SK-N-SH treated with all-trans-retinoic acid at 6 μM for 48 hours (cell line): Measurements from ENCODE around the gene COL4A5.

Source experiments
- ATAC-seq: fragments of 200-7000 bp; cut with Tn5 transposase; 3 replicates; pipeline ENCODE4 v1.9.1; 2020; ENCODE audit warnings: mild to moderate bottlenecking, moderate library complexity
- ARNTL ChIP-seq: fragments of 450-650 bp; formaldehyde crosslinking; IDR thresholded peaks from 2 replicates; pipeline ENCODE4 v1.5.0; 2020; ENCODE audit warnings: low read depth, mild to moderate bottlenecking, moderate library complexity, borderline replicate concordance
- BACH2 ChIP-seq: fragments of 250-450 bp; sonication (Bioruptor Pico); IDR thresholded peaks from 2 replicates; pipeline ENCODE4 v1.9.0; 2021; ENCODE audit warnings: mild to moderate bottlenecking, borderline replicate concordance
- CREB5 ChIP-seq: fragments of 250-450 bp; sonication (Bioruptor Pico); IDR thresholded peaks from 2 replicates; pipeline ENCODE4 v1.5.1; 2020; ENCODE audit warnings: low read depth, mild to moderate bottlenecking, moderate library complexity
- CSDC2 ChIP-seq: fragments of 250-450 bp; sonication (Bioruptor Pico); IDR thresholded peaks from 2 replicates; pipeline ENCODE4 v1.5.0; 2020; ENCODE audit warnings: mild to moderate bottlenecking, moderate library complexity
- CSRNP3 ChIP-seq: fragments of 250-450 bp; sonication (Bioruptor Pico); IDR thresholded peaks from 2 replicates; pipeline ENCODE4 v1.5.1; 2021; ENCODE audit warnings: mild to moderate bottlenecking, moderate library complexity
- ESRRG ChIP-seq: fragments of 250-450 bp; sonication (Bioruptor Pico); IDR thresholded peaks from 2 replicates; pipeline ENCODE4 v1.6.1; 2021; ENCODE audit warnings: mild to moderate bottlenecking
- GLIS3 ChIP-seq: fragments of 250-450 bp; sonication (Bioruptor Pico); IDR thresholded peaks from 2 replicates; pipeline ENCODE4 v1.5.0; 2020; ENCODE audit warnings: mild to moderate bottlenecking, moderate library complexity
- ISL1 ChIP-seq: fragments of 250-450 bp; sonication (Bioruptor Pico); IDR thresholded peaks from 2 replicates; pipeline ENCODE4 v2.1.2; 2022; ENCODE audit warnings: mild to moderate bottlenecking, moderate library complexity
- OSR1 ChIP-seq: fragments of 250-450 bp; sonication (Bioruptor Pico); IDR thresholded peaks from 2 replicates; pipeline ENCODE4 v1.8.0; 2022; ENCODE audit warnings: moderate library complexity, mild to moderate bottlenecking, inconsistent platforms
- PATZ1 ChIP-seq: fragments of 250-450 bp; sonication (Bioruptor Pico); IDR thresholded peaks from 2 replicates; pipeline ENCODE4 v1.8.0; 2020; ENCODE audit warnings: mild to moderate bottlenecking, moderate library complexity, borderline replicate concordance
- POU6F1 ChIP-seq: fragments of 250-450 bp; sonication (Bioruptor Pico); IDR thresholded peaks from 2 replicates; pipeline ENCODE4 v1.8.0; 2021; ENCODE audit warnings: low read depth, mild to moderate bottlenecking, moderate library complexity, borderline replicate concordance
- PPARA ChIP-seq: fragments of 250-450 bp; sonication (Bioruptor Pico); IDR thresholded peaks from 2 replicates; pipeline ENCODE4 v1.5.0; 2020; ENCODE audit warnings: mild to moderate bottlenecking, borderline replicate concordance
- RARB ChIP-seq: fragments of 250-450 bp; sonication (Bioruptor Pico); IDR thresholded peaks from 2 replicates; pipeline ENCODE4 v1.8.0; 2021; ENCODE audit warnings: mild to moderate bottlenecking, moderate library complexity
- SNAI2 ChIP-seq: fragments of 250-450 bp; sonication (Bioruptor Pico); IDR thresholded peaks from 2 replicates; pipeline ENCODE4 v1.5.0; 2020; ENCODE audit warnings: mild to moderate bottlenecking, moderate library complexity
- TOX ChIP-seq: fragments of 250-450 bp; sonication (Bioruptor Pico); IDR thresholded peaks from 2 replicates; pipeline ENCODE4 v1.8.0; 2021; ENCODE audit warnings: mild to moderate bottlenecking, moderate library complexity, borderline replicate concordance
- TSHZ2 ChIP-seq: fragments of 250-450 bp; sonication (Bioruptor Pico); IDR thresholded peaks from 2 replicates; pipeline ENCODE4 v1.5.0; 2020; ENCODE audit warnings: mild to moderate bottlenecking, moderate library complexity
- ZC3H10 ChIP-seq: fragments of 250-450 bp; sonication (Bioruptor Pico); IDR thresholded peaks from 2 replicates; pipeline ENCODE4 v1.5.1; 2021; ENCODE audit warnings: mild to moderate bottlenecking, moderate library complexity
- ZFP3 ChIP-seq: fragments of 250-450 bp; sonication (Bioruptor Pico); IDR thresholded peaks from 2 replicates; pipeline ENCODE4 v1.5.0; 2020; ENCODE audit warnings: mild to moderate bottlenecking, moderate library complexity
- ZFP30 ChIP-seq: fragments of 450-650 bp; formaldehyde crosslinking; IDR thresholded peaks from 2 replicates; pipeline ENCODE4 v1.5.0; 2022; ENCODE audit warnings: mild to moderate bottlenecking, moderate library complexity
- ZNF565 ChIP-seq: fragments of 450-650 bp; formaldehyde crosslinking; conservative IDR thresholded peaks from 2 replicates; pipeline ENCODE4 v1.5.0; 2020; ENCODE audit warnings: low read depth, mild to moderate bottlenecking, moderate library complexity
- ZNF70 ChIP-seq: fragments of 450-650 bp; formaldehyde crosslinking; IDR thresholded peaks from 2 replicates; pipeline ENCODE4 v1.5.0; 2020; ENCODE audit warnings: mild to moderate bottlenecking, moderate library complexity

Gene COL4A5

GRCh38 chrX:108417257-108417656 is 22.4 kb upstream of the COL4A5 start:
- TF ChIP-seq ZNF565 (CRISPR knock-in tag) = no peak
- TF ChIP-seq TSHZ2 (CRISPR knock-in tag) = no peak
- no peak for TF ChIP-seq ZFP3 (CRISPR knock-in tag)
- TF ChIP-seq ZC3H10 (CRISPR knock-in tag) = no peak
- TF ChIP-seq CSDC2 = no peak
- no peak for TF ChIP-seq ZFP30
- TF ChIP-seq SNAI2 = no peak
- no peak for TF ChIP-seq TOX
- no peak for ATAC-seq

- no peak for ATAC-seq
- no peak for TF ChIP-seq PATZ1 (CRISPR knock-in tag)
- TF ChIP-seq ZFP3 (CRISPR knock-in tag) = no peak
- no peak for TF ChIP-seq CREB5 (CRISPR knock-in tag)
- TF ChIP-seq PPARA = no peak
- TF ChIP-seq BACH2 (CRISPR knock-in tag) = no peak
- TF ChIP-seq ESRRG (CRISPR knock-in tag) = no peak
- TF ChIP-seq OSR1 (CRISPR knock-in tag) = no peak
- TF ChIP-seq CSRNP3 = no peak
- TF ChIP-seq GLIS3 = no peak
- TF ChIP-seq ZC3H10 (CRISPR knock-in tag) = no peak
- TF ChIP-seq ZNF70 (CRISPR knock-in tag) = no peak
- TF ChIP-seq ISL1 (CRISPR knock-in tag) = no peak
- TF ChIP-seq TSHZ2 (CRISPR knock-in tag) = no peak
- no peak for TF ChIP-seq POU6F1 (CRISPR knock-in tag)
- no peak for TF ChIP-seq SNAI2
- TF ChIP-seq ARNTL = no peak
- TF ChIP-seq CSDC2 = no peak
- no peak for TF ChIP-seq RARB
- TF ChIP-seq, all 23 proteins: peak for 0
Measured at GRCh38 chrX:108419401-108419800, 20.2 kb upstream of the COL4A5 start.
